Activated naive CD8-positive, alpha-beta T cell treated with anti-CD3 and anti-CD28 coated beads, Interleukin-2, amount 50 U/mL, for 16 hours (primary cell): ENCODE data around the gene COL4A1.
"Not testable (repeated sequence)": the region's sequence is repeated elsewhere in the genome, so short reads cannot be mapped to it uniquely, and the experiment has no call there.

Experiments
- DNase-seq: peaks from one replicate; pipeline ENCODE4 v3.0.0-alpha.2; 2020; ENCODE audit warnings: low read depth, low spot score

COL4A1 gene

DNA sequence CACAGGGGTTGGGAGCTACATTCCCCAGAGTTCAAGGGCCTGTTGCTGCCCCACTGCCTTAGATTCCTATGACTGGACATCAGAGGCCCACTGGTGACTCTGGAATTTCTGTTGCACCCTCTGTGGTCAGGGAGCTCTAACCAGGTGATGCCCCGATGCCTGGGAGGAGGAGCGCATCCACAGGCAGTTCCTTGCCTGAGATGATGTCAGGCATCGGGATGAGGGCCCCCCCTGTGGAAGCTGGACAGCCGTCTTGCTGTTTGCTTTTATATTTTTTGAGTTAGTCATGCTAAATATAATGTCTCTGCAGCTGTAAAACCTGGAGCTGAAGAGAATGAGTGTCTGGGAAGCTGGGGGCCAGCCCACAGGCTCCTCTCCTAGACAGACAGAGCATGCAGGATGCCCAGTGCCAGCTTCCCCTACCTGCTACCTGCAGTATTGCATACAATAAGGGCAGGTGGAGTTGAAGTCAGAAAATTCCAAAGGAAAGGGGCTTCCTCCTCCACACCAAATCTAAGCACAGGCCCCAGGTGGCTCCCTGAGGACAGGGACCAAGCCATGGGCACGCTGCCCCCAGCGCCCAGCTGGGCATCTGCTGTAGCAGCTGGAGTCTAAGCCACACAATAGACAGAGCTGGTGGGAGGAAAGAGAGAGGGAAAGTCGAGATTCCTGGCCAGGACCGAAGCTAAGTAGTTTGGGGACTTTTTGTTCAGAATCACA, 16.4 kb upstream of the COL4A1 start:
- DNase-seq: no peak

DNA sequence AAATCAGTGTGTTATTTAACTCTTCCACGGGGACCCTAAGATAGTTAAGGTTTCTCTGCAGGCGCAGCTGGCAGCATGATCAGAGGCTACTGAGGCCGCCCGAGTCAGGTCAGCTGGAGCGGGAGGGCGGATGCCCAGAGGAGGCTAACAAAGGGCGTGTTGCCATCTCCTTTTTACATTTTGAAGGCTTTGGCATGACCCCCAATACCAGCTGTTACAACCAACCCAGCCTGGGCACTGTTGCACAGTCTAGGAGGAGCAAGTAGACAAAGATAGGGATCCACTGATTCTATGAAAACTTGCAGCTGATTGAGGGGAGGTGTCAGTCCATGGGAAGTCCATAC, 15.8 kb upstream of the COL4A1 start:
- DNase-seq: no peak

DNA sequence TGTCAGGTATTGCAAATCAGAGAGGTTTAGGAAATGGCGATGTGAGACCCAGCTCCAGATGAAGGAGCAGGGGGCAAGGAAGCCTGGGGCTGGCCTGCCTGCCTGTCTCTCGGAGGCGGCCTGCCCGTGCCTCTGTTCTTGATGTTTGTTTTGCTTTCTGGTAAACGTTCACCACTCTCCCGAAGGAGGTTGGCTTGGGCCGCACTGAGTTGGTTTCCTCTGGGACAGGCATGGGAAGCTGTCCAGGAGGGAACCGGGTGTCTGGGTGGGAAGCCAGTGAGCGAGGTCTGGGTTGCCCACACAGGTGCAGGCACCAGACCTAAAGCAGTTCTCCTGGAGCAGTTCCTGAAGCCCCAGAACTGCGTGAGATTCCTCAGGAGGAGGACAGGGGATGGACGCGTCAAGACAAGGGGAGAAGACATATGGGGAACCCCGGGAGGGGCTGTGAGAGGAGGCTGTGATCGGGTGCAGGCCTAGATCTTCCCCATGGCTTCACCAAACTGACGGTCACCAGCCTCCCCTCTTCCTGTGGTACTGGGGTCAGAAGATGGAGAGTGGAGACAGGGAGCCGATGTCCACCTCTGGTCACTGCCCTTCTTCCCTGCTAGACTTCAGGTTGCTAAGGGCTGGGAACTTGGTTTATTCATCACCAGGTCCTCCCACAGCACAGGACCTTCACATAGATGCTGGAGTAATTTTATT, 15.3 kb upstream of the COL4A1 start:
- no peak for DNase-seq

DNA sequence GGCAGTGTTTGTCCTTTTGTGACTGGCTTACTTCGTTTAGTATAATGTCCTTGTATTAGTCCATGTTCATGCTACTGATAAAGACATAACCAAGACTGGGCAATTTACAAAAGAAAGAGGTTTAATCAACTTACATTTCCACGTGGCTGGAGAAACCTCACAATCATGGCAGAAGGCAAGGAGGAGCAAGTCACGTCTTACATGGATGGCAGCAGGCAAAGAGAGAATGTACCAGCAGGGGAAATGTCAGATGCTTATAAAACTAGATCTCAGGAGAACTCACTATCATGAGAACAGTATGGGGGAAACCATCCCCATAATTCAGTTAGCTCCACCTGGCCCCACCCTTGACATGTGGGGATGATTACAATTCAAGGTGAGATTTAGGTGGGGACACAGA, 14.6 kb upstream of the COL4A1 start:
- not testable (repeated sequence) for DNase-seq

DNA sequence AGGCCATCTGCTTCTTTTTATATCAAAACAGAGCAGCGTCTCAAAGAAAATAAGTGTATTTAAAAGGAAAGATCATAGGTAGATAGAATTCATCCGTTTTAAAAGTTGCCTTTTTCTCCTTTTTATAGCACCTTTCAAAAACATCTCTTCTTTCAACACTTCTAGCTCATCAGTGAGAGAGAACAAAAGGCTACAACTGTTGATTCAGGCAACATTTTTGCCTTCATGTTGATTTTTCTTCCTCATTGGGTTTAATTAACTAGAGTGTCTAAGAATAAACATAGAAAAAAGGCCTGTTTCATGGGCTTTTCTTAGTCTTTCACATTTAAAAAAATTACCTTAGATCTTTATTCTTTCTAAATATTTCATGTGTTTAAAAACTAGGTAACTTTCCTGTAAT, 13.7 kb upstream of the COL4A1 start:
- no peak for DNase-seq

DNA sequence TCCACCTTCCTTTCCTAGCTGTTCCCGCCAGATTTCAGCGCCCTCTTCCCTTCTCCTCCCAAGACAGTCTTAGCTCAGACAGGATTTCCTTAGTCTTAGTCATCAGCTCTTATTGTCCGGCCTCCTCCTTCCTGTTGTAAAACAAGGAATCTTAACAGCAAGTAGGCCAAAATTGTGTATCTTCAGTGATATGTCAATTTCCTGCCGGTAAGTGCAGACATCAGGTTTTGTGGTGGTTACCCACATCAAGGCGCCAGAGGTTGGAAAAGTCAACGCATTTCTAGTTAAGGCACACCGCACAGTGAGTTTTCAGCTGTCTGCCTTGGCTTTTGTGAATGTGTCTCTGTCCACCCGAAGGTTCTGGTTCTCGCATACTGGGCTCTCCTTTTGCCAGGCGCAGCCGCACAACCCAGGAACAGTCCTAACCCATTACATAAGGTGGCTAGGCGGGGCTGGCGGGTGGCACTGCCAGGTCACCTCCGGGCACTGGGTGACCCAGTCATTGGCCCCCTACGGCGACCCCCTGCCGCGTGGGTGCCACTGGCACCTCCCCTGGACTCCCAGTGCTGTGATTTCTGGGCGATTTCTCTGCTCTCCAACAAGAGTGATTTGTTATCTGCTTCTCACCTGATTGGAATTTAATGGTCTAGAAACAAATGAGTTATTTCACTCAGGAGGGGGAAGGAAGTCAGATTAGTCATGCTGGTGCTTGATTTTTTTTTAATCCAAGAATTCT, 13.0 kb upstream of the COL4A1 start:
- no peak for DNase-seq

DNA sequence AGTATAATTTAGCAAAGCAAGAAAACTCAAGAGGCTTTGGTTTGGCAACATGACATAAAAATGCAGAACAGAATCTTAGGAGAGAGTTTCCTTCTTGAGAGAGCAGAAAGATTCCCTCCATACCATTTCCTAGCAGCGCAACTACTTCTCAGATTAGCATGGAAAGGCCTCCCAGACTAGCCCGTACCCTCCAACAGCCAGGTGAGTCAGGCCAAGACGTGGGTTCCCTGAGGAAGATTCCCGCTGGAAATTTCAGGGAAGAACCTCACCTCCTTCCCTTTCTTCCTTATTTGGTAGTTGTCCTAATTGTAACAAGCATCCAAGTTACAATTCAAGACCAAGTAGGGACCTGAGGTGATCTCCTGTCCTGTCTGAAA, 12.4 kb upstream of the COL4A1 start:
- no peak for DNase-seq

DNA sequence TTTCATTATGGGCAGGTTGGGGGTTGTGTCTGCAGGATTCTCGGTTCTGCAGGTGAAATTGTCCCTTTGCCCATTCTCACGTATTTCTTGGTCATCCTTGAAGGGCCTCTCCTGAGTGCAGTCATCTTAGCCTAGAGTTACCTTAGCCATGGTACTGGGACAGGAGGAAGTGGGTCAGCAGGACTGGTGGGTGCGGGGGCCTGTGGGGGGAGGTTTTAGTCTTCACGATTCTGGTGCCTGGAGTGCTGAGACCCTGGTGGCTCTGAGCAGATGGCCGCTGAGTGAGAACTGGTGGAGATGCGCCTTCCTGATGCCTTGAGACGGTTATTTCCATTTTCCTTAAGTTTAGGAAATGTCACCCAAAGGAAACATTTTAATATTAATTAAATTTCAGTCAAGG, 12.0 kb upstream of the COL4A1 start:
- DNase-seq: no peak

DNA sequence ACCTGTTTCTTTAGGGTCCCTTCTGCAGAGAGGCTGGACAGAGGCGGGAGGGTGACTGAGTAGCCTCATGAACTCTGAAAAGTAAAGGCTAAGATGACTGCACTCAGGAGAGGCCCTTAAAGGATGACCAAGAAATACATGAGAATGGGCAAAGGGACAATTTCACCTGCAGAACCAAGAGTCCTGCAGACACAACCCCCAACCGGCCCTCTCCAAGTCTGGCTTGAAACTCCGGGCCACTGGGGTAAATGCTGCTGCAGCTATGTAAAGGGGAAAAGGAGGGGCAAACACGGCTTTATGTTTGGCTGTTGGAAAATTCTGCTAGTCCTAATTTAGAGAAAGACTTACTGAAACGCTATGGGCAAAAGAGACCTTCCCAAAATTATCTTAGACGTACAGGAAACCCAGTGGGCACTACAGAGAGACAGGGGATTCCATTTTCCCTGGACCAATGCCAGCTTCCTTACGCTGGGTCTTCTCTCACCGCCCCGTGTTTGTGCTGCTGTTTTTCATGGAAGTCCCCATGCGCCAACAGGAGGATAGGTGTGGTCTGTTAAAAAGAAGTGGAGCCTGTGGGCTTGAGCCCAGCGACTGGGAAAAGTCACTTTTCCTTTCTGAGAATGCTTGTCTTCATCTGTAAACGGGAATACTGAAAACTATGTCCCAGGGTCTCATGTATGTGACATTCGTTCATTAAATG, 10.7 kb upstream of the COL4A1 start:
- no peak for DNase-seq

DNA sequence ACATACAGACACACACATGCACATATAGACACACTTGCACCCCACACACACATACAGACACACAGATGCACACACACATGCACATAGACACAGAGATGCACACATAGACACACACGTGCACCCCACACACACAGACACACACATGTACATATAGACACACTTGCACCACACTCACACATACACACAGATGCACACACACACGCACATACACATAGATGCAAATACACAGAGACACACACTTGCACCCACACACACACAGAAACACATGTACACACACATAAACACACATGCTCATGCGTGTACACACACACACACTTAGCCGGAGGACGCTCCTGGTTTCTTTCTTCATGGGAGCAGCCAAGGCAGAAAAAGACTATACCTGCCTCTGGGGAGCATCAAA, 10.1 kb upstream of the COL4A1 start:
- DNase-seq: no peak

DNA sequence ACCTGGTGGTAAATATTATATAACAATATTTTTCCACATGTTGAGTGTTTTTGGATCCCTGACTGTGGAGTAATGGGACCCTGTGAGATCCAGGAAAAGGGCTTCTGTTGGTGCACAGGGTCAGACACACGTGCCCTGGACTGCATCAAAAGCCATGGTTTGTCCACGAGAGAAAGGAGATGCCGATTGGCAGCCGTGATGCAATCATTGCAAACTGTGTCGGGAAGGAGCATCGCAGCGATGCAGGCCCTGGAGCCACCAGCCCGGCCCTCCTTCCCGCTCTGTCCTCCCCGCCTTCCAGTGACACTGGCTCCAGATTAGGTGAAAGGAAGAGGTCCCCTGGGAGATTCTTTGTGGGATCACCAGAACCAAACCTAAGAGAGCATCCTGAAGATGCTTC, 9.2 kb upstream of the COL4A1 start:
- no peak for DNase-seq

DNA sequence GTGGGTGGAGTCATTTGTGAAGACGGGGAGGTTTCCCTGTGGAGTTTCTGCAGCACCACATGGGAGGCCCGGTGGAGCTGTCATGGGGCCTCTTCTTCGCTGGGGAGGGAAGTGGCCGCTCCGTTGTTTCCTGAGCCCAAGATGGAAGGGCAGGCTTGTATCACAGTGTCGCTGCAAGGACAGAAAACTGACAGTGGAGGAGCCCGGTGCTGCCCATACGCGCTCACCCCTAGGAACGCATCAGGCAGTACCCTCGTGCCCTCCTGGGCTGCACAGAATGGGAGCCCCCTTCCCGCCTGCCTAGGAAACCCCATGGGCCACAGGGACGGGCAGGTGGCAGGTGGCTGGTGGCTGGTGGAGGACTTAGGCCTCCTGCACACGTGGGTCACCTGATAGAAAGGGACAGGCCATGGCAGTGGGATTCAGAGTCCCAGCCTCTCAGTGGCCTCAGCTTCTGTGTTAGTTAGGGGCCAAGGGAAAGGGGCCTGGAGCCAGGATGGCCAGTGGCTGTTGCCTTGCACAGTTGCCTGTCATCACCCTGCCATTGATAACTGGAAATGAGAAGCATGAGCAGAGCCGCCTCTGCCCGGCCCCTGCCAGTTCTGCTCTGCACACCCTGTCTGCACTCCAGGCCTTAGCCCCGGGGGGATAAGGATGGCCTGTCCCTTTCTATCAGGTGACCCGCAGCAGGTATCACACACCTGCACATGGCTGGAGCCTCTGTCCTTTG, 7.7 kb upstream of the COL4A1 start:
- no peak for DNase-seq

DNA sequence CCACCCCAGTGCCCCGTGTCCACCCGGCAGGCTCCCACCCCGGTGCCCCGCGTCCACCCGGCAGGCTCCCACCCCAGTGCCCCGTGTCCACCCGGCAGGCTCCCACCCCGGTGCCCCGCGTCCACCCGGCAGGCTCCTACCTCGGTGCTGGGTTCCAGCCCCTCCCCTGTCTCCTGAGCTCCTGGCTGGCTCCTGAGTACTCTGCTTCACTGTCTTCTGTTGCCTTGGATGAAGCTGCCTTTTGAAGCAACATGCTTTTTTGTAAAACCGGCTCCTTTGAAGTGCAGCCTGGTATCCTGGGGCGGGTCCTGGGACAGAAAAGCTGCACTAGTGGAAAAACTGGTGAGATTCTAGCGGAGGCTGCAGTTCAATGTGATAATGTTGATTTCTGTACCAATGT, 6.8 kb upstream of the COL4A1 start:
- DNase-seq: not testable (repeated sequence)

DNA sequence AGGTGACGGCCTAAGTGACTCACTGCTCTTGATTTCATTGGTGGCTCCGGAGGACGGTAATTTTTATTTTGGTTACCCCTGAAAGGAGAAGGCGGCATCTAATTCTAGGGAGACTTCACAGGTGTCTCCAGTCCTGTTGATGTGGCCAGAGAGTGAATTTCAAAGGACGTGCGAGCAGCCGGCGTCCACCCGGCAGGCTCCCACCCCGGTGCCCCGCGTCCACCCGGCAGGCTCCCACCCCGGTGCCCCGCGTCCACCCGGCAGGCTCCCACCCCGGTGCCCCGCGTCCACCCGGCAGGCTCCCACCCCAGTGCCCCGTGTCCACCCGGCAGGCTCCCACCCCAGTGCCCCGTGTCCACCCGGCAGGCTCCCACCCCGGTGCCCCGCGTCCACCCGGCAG, 6.3 kb upstream of the COL4A1 start:
- not testable (repeated sequence) for DNase-seq

DNA sequence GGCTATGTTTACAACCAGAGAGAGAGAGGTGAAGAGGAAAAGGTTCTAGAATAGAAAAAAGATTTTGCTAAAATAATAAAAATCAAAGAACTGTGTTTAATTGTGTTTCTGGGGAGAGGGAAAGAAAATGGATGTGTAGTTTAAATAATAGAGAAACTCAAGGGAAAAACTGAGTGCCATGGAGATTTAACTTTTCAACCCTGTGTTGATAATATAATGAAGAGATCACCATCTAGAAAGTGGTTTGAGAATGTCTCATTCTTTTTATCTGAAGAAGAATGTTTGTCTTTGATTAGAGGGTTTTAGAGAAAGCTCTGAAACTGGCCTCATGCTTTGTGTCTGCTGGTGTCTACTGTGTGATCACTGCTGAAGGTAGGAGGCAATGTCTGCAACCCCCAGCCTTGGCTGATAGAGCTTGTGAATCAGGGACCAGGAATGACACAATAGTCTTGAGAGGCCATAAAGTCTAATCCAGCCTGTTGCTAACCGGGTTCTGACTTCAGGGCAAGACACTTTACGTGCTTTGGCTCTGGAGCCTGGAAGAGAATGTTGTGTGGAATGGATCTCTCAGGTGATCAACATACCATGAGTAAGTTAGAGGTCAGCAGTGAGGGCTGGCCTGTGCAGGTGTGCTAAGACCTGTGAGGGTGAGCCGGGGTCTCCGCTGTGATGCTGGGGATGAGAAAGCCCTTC, 5.5 kb upstream of the COL4A1 start:
- no peak for DNase-seq

DNA sequence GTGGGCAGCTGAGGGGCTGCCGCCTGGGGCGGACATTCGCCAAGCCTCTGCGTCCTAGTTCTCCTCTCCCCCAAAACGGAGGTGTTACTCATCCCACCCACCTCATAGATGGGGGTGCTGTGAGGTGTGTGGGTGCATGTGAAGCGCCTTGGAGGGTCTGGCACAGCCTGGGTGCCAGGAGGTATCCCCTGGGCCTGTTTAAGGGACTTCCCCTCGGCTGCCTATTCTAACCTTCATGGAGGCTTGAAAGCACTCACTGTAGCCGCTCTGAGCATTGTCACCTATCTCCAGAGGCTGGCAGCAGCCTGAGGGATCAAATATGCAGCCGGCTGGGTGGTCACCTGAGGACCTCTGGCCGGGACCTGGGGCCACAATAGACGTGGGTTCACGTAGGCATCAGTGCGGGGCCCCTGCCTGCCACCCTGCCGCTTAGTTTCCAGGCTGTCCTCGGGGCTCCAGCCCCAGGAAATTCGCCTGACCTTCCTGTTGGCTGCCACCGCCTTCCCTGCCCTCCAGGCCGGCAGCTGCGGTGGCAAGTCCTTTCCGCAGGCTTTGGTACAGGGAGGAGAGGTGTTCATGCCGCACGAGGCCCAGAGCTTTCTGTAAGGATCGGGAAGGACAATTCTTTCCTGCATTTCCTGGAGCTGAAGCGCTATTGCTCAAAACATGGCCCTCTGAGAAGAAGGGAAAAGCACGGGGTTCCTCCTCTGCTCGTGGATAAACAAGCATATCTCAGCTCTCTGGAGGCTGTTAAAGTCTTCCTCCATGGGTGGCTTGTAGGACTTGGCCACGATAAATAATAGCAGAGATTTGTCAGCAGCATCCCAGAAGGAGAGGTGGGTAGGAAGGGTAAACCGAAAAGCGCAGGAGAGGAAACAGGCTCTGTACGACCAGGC, 4.7 kb upstream of the COL4A1 start:
- DNase-seq: no peak

DNA sequence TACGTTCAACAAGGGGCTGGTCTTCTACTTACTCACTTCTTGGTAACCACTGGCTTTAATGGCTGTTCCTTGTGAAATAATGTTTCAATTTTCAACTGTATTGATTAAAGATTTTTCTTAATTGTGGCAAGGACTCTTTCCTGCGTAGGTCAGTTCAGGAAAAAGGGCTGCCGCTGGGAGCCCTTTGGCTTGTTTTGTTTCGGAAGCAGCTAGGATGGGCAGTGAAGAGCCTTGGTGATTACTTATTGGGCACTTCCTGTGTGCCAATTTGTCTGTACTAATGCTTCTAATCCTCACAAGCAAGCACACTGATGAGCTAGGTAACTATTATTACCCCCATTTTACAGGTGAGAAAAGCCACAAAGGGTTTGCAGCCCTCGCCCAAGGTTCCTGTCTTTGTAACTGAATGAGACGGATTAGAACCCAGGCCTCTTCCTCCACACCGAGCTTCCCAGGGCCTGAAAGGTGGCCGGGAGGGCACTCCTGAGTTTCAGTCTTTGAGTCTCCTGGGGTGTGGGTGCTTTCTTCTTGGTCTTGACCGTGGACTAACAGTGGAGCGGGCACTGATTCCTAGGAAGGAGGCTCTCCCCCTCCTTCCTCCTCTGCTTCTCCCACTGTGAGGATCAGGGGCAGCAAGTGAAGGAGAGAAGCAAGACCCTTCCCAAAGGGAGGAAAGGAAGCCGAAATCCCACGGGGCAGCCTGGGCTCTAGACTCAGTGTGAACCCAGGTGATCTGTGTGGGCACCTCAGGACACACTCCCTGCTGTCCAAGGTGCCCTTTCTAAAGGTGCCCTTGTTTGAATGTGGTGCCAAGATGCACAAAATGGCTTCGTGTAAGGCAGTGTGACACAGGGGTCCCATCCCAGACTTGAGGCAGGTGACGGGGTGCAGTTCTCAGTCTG, 3.8 kb upstream of the COL4A1 start:
- no peak for DNase-seq

DNA sequence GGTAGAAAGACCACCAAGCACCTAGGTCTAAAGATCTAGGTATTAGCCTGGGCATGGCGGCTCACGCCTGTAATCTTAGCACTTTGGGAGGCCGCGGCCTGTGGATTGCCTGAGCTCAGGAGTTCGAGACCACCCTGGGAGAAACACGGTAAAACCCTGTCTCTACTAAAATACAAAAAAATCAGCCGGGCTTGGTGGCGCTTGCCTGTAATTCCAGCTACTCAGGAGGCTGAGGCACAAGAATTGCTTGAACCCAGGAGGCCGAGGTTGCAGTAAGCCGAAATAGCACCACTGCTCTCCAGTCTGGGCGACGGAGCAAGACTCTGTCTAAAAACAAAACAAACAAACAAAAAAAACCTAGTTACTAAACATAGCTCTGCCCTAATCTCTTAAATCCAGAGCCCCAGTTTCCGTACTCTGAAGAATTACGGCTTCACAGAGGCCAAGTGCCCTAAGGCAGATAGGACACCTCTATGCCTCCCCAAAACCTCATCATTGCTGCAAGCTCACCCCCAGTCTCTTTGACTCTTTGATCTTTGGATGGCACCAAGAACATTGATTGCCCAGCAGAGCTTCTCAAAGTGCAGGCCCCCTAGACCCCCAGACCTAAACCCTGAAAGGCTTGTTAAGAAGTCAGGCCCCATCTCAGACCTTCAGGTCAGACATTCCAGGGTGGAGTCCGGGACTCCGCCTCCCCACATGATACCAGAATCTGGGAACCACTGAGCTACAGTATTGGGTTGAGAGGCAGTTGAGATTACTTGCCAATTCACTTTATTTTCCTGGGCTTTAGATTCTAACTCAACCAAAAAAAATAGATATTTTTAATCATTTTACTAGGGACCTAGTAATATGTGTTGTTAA, 2.9 kb upstream of the COL4A1 start:
- no peak for DNase-seq
